ENCODE data around the gene MAT2A. TPM values are rescaled to one million over a fixed set of nuclear protein-coding genes. Genes with fewer than 3 reads are reported as not detected.
"Not testable (repeated sequence)": the region's sequence is repeated elsewhere in the genome, so short reads cannot be mapped to it uniquely, and the experiment has no call there.

The MAT2A gene
- total RNA-seq, 1 donor from 2014 or later, result 281 TPM

DNA sequence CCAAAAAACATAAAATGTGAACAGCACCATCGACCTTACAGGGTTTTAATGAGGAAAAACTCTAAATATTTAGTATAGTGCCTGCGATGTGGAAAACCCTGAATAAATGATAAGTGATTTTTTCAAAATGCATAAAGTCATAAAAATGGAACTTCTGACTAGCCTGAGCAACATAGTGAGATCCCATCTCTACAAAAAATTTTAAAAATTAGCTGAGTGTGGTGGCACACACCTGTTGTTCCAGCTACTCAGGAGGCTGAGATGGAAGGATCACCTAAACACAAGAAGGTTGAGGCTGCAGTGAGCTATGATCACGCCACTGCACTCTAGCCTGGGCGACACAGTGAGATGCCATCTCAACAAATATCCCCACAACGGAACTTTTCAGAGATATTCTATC, 18.2 kb downstream of the MAT2A start:
- no peaks in the 10 kb centered on the region for H3K9me3 Mint-ChIP-seq (ENCODE audit: low read depth)
- H3K27ac Mint-ChIP-seq, result no peak overlapping the region
- peaks cover 21% of the 10 kb centered on the region for H3K4me1 Mint-ChIP-seq (ENCODE audit: low read depth)
- DNase-seq (ENCODE audit: low spot score, unreplicated experiment), result no peak
- TF ChIP-seq, protein P1, sequence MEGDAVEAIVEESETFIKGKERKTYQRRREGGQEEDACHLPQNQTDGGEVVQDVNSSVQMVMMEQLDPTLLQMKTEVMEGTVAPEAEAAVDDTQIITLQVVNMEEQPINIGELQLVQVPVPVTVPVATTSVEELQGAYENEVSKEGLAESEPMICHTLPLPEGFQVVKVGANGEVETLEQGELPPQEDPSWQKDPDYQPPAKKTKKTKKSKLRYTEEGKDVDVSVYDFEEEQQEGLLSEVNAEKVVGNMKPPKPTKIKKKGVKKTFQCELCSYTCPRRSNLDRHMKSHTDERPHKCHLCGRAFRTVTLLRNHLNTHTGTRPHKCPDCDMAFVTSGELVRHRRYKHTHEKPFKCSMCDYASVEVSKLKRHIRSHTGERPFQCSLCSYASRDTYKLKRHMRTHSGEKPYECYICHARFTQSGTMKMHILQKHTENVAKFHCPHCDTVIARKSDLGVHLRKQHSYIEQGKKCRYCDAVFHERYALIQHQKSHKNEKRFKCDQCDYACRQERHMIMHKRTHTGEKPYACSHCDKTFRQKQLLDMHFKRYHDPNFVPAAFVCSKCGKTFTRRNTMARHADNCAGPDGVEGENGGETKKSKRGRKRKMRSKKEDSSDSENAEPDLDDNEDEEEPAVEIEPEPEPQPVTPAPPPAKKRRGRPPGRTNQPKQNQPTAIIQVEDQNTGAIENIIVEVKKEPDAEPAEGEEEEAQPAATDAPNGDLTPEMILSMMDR (IDR thresholded peaks at IDR 0.05; ENCODE audit: unreplicated experiment), result no peak
- H3K27me3 Mint-ChIP-seq, result no peaks in the 10 kb centered on the region
- H3K4me3 Mint-ChIP-seq (ENCODE audit: low read depth), result no peak overlapping the region
- peaks cover 14% of the 10 kb centered on the region for H3K36me3 Mint-ChIP-seq (ENCODE audit: insufficient read depth)

DNA sequence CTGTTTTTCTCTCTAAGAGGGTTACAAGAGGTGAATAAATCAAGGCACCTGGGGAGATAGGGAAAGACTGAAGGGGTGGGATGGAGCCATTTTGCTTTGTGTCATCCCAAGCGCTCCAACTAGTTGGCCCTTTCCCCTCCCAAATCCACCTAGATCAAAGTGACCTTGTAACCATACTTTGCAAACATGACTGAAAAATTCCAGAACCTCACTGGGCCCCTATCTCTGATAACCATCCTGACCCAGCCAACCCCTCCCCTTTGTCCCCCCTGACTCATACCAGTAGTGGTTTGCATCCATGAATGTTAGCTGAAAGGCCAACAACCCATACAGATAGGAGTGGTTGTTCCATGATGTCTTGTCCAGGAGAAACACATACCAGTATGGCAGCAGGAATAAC, 19.2 kb downstream of the MAT2A start:
- no peaks in the 10 kb centered on the region for H3K27me3 Mint-ChIP-seq
- no peak overlapping the region for H3K4me3 Mint-ChIP-seq (ENCODE audit: low read depth)
- DNase-seq (ENCODE audit: low spot score, unreplicated experiment), result no peak
- peaks cover 11% of the 10 kb centered on the region for H3K36me3 Mint-ChIP-seq (ENCODE audit: insufficient read depth)
- no peak overlapping the region for H3K27ac Mint-ChIP-seq
- TF ChIP-seq, protein P1 (IDR thresholded peaks at IDR 0.05; ENCODE audit: unreplicated experiment), result no peak
- peaks cover 21% of the 10 kb centered on the region for H3K4me1 Mint-ChIP-seq (ENCODE audit: low read depth)
- no peaks in the 10 kb centered on the region for H3K9me3 Mint-ChIP-seq (ENCODE audit: low read depth)

DNA sequence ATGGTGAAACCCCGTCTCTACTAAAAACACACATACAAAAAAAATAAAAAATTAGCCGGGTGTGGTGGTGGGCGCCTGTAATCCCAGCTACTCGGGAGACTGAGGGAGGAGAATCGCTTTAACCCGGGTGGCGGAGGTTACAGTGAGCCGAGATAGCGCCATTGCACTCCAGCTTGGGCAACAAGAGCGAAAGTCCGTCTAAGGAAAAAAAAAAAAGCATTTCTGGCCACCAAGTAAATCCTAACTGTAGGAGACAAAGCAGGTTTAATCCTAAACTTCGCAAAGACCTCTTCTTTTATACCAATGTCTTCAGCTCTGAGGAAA, 21.4 kb downstream of the MAT2A start:
- H3K9me3 Mint-ChIP-seq (ENCODE audit: low read depth); H3K36me3 Mint-ChIP-seq (ENCODE audit: insufficient read depth); DNase-seq (ENCODE audit: low spot score, unreplicated experiment); H3K27me3 Mint-ChIP-seq: not testable (repeated sequence)
- Mint-ChIP-seq H3K4me1 (ENCODE audit: low read depth) (peaks cover 21% of the 10 kb centered on the region), H3K27ac (peak overlapping the region; percentile 97), H3K4me3 (ENCODE audit: low read depth) (peak overlapping the region; percentile 93)

DNA sequence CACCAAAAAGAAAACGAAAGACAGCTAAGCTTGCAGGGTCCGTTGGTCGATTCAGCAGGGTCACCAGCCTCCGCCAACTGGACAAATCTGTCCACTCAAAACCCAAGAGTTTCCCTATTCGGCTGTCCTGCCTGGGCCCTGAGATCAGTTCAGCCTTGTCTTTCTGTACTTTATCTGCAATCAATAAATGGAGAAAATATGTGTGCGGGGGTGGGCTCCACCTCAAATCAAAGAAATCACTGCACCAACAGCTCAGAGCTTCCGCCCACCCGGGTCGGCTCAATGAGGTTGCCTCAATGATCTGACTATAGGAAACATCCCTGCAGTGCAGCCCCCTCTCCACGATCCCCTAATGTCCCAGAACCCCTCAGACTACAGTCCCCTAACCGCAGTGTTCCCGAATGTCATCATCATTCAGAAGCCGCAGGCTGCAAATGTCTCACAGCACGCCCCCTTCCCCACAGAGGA, 21.9 kb downstream of the MAT2A start:
- H3K36me3 Mint-ChIP-seq (ENCODE audit: insufficient read depth), result peaks cover 8% of the 10 kb centered on the region
- no peaks in the 10 kb centered on the region for H3K9me3 Mint-ChIP-seq (ENCODE audit: low read depth)
- H3K4me3 Mint-ChIP-seq (ENCODE audit: low read depth), result peak overlapping the region; percentile 93
- DNase-seq (ENCODE audit: low spot score, unreplicated experiment), result no peak
- H3K4me1 Mint-ChIP-seq (ENCODE audit: low read depth), result peaks cover 21% of the 10 kb centered on the region
- H3K27me3 Mint-ChIP-seq, result no peaks in the 10 kb centered on the region
- peak overlapping the region; percentile 97 for H3K27ac Mint-ChIP-seq
- TF ChIP-seq, protein P1 (IDR thresholded peaks at IDR 0.05; ENCODE audit: unreplicated experiment), result no peak

DNA sequence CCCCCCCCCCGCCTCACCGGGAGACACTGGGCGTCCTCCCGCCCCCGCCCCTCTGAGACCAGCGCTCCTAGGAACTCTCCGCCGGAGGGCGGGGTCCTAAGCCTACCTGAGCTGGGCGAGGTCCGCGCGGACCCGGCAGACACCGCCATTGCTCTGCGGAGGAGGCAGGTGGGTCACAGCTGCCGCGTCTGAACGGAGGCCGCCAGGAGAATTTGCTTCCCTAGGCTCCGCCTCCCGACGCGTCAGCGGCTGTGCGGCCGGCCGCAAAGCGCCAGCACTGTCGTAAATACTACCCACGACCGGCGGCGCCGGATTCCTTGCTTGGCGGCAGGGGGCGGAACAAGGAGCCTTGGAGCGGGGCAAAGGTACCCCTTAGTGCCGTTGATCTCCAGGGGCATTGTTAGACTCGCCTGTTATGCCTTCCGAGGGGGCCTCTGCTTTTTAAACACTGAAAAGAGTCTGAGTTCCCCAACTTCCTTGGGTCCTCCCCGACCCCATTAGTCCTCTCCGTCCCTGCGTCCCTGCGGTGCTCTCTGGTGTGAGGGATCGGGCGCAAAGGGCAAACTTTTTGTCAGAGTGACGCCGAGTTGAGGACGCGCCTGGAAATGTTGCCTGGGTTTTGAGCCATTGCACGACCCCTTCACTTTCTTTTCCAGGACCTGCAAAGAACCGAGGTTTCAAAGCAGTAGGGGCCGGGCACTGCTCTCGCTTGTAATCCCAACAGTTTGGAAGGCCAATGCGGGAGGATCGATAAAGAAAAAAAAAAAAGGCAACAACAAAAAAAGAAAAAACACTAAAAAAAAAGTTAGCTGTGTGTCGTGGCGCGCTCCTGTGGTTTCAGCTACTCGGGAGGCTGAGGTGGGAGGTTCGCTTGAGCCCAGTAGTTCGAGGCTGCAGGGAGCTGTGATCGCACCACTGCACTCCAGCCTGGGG, 22.6 kb downstream of the MAT2A start, which contains the start of gene GGCX:
TSS of gene GGCX (minus strand) at position 214 of the 933 bp plus-strand sequence. CDS start at position 149, 65 bp downstream.
- peak within 1 kb of the TSS; percentile 93 for H3K4me3 Mint-ChIP-seq (ENCODE audit: low read depth)
- TF ChIP-seq, protein P1 (IDR thresholded peaks at IDR 0.05; ENCODE audit: unreplicated experiment), result no peak
- peaks cover 21% of the 10 kb centered on the region for H3K4me1 Mint-ChIP-seq (ENCODE audit: low read depth)

More for the DNA sequence above, 22.6 kb downstream of the MAT2A start, which contains the start of gene GGCX:
- peak; percentile 95 for DNase-seq (ENCODE audit: low spot score, unreplicated experiment)
- H3K27me3 Mint-ChIP-seq, result no peaks in the 10 kb centered on the region
- no peaks in the 10 kb centered on the region for H3K9me3 Mint-ChIP-seq (ENCODE audit: low read depth)
- peaks cover 6% of the 10 kb centered on the region for H3K36me3 Mint-ChIP-seq (ENCODE audit: insufficient read depth)
- peak within 1 kb of the TSS; percentile 99 for H3K27ac Mint-ChIP-seq
